HAP-1 (cell line): ENCODE measurements around the gene OR2C3.

Experiments used
- DNase-seq, 2 experiments: peaks; one replicate each; pipeline ENCODE4 v3.0.0-alpha.2; 2016 to 2020; ENCODE audit warnings: low spot score in 2 of 2
- H3K27me3 ChIP-seq: fragments of 250-450 bp; sonication (Bioruptor Pico); 2 replicates; pipeline ENCODE4 v1.5.1; 2020; ENCODE audit warnings: low read depth, mild to moderate bottlenecking, moderate library complexity
- H3K36me3 ChIP-seq: fragments of 250-450 bp; sonication (Bioruptor Pico); replicated peaks from 2 replicates; pipeline ENCODE4 v1.5.1; 2020; ENCODE audit warnings: mild to moderate bottlenecking
- H3K4me1 ChIP-seq: fragments of 250-450 bp; sonication (Bioruptor Pico); 2 replicates; pipeline ENCODE4 v1.5.1; 2020; ENCODE audit warnings: mild to moderate bottlenecking
- H3K4me3 ChIP-seq: fragments of 250-450 bp; sonication (Bioruptor Pico); 2 replicates; pipeline ENCODE4 v1.5.1; 2020; ENCODE audit warnings: mild to moderate bottlenecking, moderate library complexity
- H3K9me3 ChIP-seq: fragments of 250-450 bp; sonication (Bioruptor Pico); 2 replicates; pipeline ENCODE4 v1.5.1; 2020; ENCODE audit warnings: mild to moderate bottlenecking, moderate library complexity
- in situ Hi-C: fragments of 300-500 bp; cut with MboI; formaldehyde crosslinking; loops from 3 replicates; pipeline ENCODE4 v1.14.3; 2020; ENCODE audit warnings: low sequenced_read_pairs, inconsistent platforms, mixed read lengths

OR2C3 gene

GRCh38 chr1:247536340-247536739 lies at the start of gene OR2C3:
Gene OR2C3 (minus strand): TSS chr1:247536440. CDS start chr1:247532511, 3,929 bp downstream.
- in situ Hi-C loops, result no loop called here
- Histone ChIP-seq H3K36me3 (no peaks in the 10 kb centered on the region), H3K4me3 (no peak within 1 kb of the TSS), H3K27me3 (no peaks in the 10 kb centered on the region), H3K9me3 (no peaks in the 10 kb centered on the region), H3K4me1 (no peaks in the 10 kb centered on the region)
- DNase-seq, result no peak

GRCh38 chr1:247578946-247579460 lies 42.8 kb upstream of the OR2C3 start:
- in situ Hi-C loops, result no loop called here
- H3K27me3 ChIP-seq, result no peaks in the 10 kb centered on the region
- H3K9me3 ChIP-seq, result no peaks in the 10 kb centered on the region
- no peaks in the 10 kb centered on the region for H3K36me3 ChIP-seq
- no peaks in the 10 kb centered on the region for H3K4me1 ChIP-seq
- H3K4me3 ChIP-seq, result no peak overlapping the region
- DNase-seq, result no peak

- in situ Hi-C loops, result no loop called here
- Histone ChIP-seq H3K27me3 (no peaks in the 10 kb centered on the region), H3K9me3 (no peaks in the 10 kb centered on the region), H3K36me3 (no peaks in the 10 kb centered on the region), H3K4me3 (no peak overlapping the region), H3K4me1 (no peaks in the 10 kb centered on the region)
- peak in 1 of 2 experiments; percentile 14 for DNase-seq
Observed at GRCh38 chr1:247576514-247576913, 40.3 kb upstream of the OR2C3 start.

GRCh38 chr1:247574664-247575063 lies 38.4 kb upstream of the OR2C3 start:
- DNase-seq, result no peak
- in situ Hi-C loops, result no loop called here
- no peaks in the 10 kb centered on the region for H3K36me3 ChIP-seq
- H3K27me3 ChIP-seq, result no peaks in the 10 kb centered on the region
- no peaks in the 10 kb centered on the region for H3K9me3 ChIP-seq
- no peak overlapping the region for H3K4me3 ChIP-seq
- no peaks in the 10 kb centered on the region for H3K4me1 ChIP-seq

GRCh38 chr1:247574236-247574635 lies 38.0 kb upstream of the OR2C3 start:
- Histone ChIP-seq H3K9me3 (no peaks in the 10 kb centered on the region), H3K36me3 (no peaks in the 10 kb centered on the region), H3K4me1 (no peaks in the 10 kb centered on the region), H3K27me3 (no peaks in the 10 kb centered on the region), H3K4me3 (no peak overlapping the region)
- in situ Hi-C loops, result no loop called here
- DNase-seq, result no peak

GRCh38 chr1:247562198-247562597 lies 26.0 kb upstream of the OR2C3 start:
- in situ Hi-C loops, result no loop called here
- Histone ChIP-seq H3K36me3 (no peaks in the 10 kb centered on the region), H3K9me3 (no peaks in the 10 kb centered on the region), H3K27me3 (no peaks in the 10 kb centered on the region), H3K4me3 (no peak overlapping the region), H3K4me1 (no peaks in the 10 kb centered on the region)
- no peak for DNase-seq

- no peaks in the 10 kb centered on the region for H3K9me3 ChIP-seq
- H3K4me3 ChIP-seq, result no peak overlapping the region
- H3K27me3 ChIP-seq, result no peaks in the 10 kb centered on the region
- H3K36me3 ChIP-seq, result no peaks in the 10 kb centered on the region
- no peaks in the 10 kb centered on the region for H3K4me1 ChIP-seq
- DNase-seq, result no peak
- in situ Hi-C loops, result no loop called here
Observed at GRCh38 chr1:247561711-247562110, 25.5 kb upstream of the OR2C3 start.

GRCh38 chr1:247557926-247558674 lies 21.9 kb upstream of the OR2C3 start:
- DNase-seq, result no peak
- Histone ChIP-seq H3K36me3 (no peaks in the 10 kb centered on the region), H3K4me1 (no peaks in the 10 kb centered on the region), H3K9me3 (no peaks in the 10 kb centered on the region), H3K27me3 (no peaks in the 10 kb centered on the region), H3K4me3 (no peak overlapping the region)
- in situ Hi-C loops, result no loop called here

GRCh38 chr1:247552231-247552630 lies 16.0 kb upstream of the OR2C3 start:
- in situ Hi-C loops, result no loop called here
- DNase-seq, result no peak
- Histone ChIP-seq H3K36me3 (no peaks in the 10 kb centered on the region), H3K27me3 (no peaks in the 10 kb centered on the region), H3K4me3 (no peak overlapping the region), H3K4me1 (no peaks in the 10 kb centered on the region), H3K9me3 (no peaks in the 10 kb centered on the region)

- in situ Hi-C loops, result no loop called here
- Histone ChIP-seq H3K36me3 (no peaks in the 10 kb centered on the region), H3K4me1 (no peaks in the 10 kb centered on the region), H3K27me3 (no peaks in the 10 kb centered on the region), H3K4me3 (no peak overlapping the region), H3K9me3 (no peaks in the 10 kb centered on the region)
- DNase-seq, result no peak
Observed at GRCh38 chr1:247551721-247552120, 15.5 kb upstream of the OR2C3 start.

- no peak for DNase-seq
- Histone ChIP-seq H3K36me3 (no peaks in the 10 kb centered on the region), H3K4me1 (no peaks in the 10 kb centered on the region), H3K9me3 (no peaks in the 10 kb centered on the region), H3K27me3 (no peaks in the 10 kb centered on the region), H3K4me3 (no peak within 1 kb of the TSS)
- in situ Hi-C loops, result no loop called here
Observed at GRCh38 chr1:247548769-247549182, 12.5 kb upstream of the OR2C3 start, which contains the start of gene GCSAML. Gene GCSAML (plus strand): TSS chr1:247549134. CDS start chr1:247549192, 58 bp downstream.

GRCh38 chr1:247548092-247548491 lies 11.9 kb upstream of the OR2C3 start:
- Histone ChIP-seq H3K4me1 (no peaks in the 10 kb centered on the region), H3K36me3 (no peaks in the 10 kb centered on the region), H3K9me3 (no peaks in the 10 kb centered on the region), H3K27me3 (no peaks in the 10 kb centered on the region), H3K4me3 (no peak overlapping the region)
- in situ Hi-C loops, result no loop called here
- no peak for DNase-seq

- H3K36me3 ChIP-seq, result no peaks in the 10 kb centered on the region
- in situ Hi-C loops, result no loop called here
- no peak overlapping the region for H3K4me3 ChIP-seq
- H3K9me3 ChIP-seq, result no peaks in the 10 kb centered on the region
- no peaks in the 10 kb centered on the region for H3K27me3 ChIP-seq
- DNase-seq, result no peak
- no peaks in the 10 kb centered on the region for H3K4me1 ChIP-seq
Observed at GRCh38 chr1:247542811-247543210, 6.6 kb upstream of the OR2C3 start.

GRCh38 chr1:247540581-247540980 lies 4.3 kb upstream of the OR2C3 start:
- no peaks in the 10 kb centered on the region for H3K9me3 ChIP-seq
- no peak for DNase-seq
- no peaks in the 10 kb centered on the region for H3K36me3 ChIP-seq
- H3K4me1 ChIP-seq, result no peaks in the 10 kb centered on the region
- in situ Hi-C loops, result no loop called here
- no peak overlapping the region for H3K4me3 ChIP-seq
- no peaks in the 10 kb centered on the region for H3K27me3 ChIP-seq
